ENCODE results near the gene AFM.

GRCh38 chr4:73439445-73439844 is 42.1 kb upstream of the AFM start:
- TF ChIP-seq TBP (IDR thresholded peaks at IDR 0.05; ENCODE audit: low read depth, low read length) (no peak), CTCF (IDR thresholded peaks at IDR 0.05; ENCODE audit: control extremely low read depth in 1 of 3, insufficient read depth in 1 of 3, low read depth in 1 of 3, low read length in 3 of 3) (no peak), ATF3 (IDR thresholded peaks at IDR 0.05; ENCODE audit: insufficient read depth, low read depth, low read length) (no peak), POLR2AphosphoS5 (IDR thresholded peaks at IDR 0.05; ENCODE audit: low read depth, low read length) (no peak), EZH2 (IDR thresholded peaks at IDR 0.05; ENCODE audit: low read depth, low read length, severe bottlenecking) (no peak), SAP30 (IDR thresholded peaks at IDR 0.05; ENCODE audit: insufficient read depth, insufficient replicate concordance, low read length) (no peak)
